ENCODE measurements around the gene GARIN5A.
"Not testable (repeated sequence)": the region's sequence is repeated elsewhere in the genome, so short reads cannot be mapped to it uniquely, and the experiment has no call there.

The GARIN5A gene

DNA sequence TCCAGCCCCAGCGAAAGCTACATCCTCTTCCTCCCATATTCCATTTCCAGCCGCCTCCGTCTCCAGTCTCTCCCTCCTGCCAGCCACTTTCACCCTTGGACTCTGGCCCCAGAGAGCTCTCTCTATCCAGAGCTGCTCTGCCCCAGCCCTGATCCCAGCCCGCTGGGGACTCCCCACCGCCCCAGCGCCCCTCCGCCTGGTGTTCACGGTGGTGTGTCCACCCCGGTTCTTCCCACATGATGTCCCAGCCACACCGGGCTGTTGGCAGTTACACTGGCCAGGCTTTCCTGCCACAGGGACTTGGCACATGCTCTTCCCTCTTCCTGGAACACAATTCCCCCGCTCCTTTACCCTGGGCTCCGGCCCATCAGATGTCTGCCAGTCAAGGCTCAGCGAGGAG is 11.6 kb downstream of the GARIN5A start:
- no peak for DNase-seq (ENCODE audit: low read depth)

DNA sequence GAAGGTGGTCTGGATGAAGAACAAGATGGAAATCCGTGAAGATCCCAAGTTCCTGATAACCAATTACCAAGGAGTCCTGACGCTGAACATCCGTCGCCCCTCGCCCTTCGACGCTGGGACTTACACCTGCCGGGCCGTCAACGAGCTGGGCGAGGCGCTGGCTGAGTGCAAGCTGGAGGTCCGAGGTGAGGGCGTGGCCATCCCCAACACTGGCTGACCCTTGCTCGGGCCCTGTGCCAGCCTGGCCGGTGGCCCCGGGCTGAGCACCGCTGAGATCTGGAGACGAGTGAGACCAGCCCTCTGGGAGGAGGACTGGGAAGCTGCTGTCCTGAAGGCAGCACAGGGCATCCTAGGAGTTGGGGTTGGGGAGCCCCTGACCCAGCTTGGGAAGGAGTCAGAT is 12.3 kb downstream of the GARIN5A start:
- DNase-seq (ENCODE audit: low read depth), result no peak

DNA sequence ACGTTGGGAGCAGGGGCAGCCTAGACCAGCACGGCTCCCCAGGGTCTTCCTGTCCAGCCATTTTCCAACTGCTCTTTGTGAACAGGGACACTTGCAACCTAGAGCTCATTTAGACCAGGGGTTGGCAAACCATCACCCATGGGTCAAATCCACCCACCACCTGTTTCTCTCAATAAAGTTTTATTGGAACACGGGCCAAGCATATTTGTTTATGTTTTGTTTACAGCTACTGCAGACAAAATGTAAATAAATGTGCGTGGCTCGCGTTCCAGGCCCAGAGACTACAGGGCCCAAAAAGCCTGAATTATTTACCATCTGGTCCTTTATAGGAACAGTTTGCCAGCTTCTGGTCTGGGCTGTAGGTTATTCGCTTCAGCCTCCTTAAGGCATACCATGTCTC is 13.7 kb downstream of the GARIN5A start:
- no peak for DNase-seq (ENCODE audit: low read depth)

DNA sequence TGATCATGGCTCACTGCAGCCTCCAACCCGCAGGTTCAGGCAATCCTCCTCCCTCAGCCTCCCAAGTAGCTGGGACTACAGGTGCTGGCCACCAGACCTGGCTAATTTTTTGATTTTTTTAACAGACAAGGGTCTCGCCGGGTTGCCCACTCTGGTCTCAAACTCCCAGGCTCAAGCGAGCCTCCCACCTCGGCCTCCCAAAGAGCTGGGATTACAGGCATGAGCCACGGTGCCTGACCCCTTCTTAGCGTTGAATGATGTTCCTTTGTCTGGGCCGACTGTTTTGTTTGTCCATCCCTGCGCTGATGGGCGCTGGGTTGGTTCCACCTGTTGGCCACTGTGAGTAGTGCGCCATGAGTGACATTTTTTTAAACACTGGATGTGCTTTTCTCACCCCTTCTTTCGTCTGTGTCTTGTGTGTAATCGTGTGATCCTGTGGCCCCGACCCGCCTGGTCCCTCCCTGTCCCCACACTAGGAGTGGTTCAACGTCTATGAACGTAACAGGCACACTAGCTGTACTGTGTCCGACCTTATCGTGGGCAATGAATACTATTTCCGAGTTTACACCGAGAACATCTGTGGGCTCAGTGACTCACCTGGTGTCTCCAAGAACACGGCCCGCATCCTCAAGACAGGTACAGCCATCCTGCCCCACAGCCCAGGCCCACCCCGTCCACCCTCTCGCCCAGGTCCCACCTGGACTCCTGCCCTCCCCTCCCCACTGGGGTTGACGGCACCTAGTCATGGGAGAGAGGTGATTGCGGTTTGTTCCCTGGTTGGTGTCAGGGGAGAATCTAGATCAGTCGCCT is 15.4 kb downstream of the GARIN5A start:
- DNase-seq (ENCODE audit: low read depth), result peak; percentile 30

DNA sequence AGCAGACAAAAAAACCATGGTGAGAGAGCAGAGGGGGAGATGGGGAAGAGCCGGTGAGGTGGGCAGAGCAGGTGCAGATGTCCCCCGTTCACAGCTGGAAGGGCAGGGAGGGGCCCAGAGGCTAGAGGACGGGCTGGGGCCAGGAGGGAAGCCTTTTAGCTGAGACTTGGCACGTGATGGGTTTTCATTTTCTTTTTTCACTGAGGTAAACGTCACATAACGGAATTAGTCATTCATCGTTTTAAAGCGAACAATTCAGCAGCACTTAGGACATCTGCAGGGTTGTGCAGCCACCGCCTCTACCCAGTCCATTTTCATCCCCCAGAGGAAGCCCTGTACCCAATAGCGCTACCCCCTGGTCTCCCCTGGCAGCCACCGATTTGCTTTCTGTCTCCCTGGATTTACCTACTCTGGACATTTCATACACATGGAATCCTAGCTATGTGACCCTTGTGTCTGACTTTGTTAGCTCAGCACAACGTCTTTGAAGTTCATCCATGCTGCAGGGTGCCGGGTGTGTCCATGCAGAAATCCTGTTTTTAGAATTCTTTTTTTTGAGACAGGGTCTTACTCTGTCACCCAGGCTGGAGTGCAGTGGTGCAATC is 16.4 kb downstream of the GARIN5A start:
- DNase-seq (ENCODE audit: low read depth), result no peak

DNA sequence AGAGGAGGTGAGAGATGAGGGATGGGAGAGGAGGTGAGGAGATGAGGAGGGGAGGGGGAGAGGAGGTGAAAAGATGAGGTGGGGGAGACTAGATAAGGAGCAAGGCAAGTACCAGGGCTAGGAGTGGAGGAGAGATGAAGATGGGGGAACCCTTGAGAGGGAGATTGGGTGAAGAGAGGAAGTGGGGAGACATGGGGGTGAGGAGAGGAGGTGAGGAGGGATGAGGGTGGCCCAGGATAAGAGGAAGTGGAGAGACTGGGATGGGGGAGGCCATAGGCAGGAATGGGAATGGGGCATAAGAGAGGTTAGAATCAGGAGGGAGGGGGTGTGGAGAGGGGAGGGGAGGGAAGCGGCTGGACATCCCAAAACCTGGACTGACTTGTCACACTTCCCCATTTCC is 17.0 kb downstream of the GARIN5A start:
- DNase-seq (ENCODE audit: low read depth), result no peak

DNA sequence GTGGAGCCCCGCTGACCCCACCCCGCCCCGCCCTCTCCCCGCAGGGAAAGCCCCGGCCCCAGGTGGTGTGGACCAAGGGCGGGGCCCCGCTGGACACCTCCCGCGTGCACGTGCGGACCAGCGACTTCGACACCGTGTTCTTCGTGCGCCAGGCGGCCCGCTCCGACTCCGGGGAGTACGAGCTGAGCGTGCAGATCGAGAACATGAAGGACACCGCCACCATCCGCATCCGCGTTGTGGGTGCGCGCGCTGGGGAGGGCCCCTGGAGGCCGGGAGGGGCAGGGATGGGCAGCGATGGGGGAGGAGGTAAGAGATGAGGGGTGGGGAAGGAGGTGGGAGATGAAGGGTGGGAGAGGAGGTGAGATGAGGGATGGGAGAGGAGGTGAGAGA is 17.6 kb downstream of the GARIN5A start:
- no peak for DNase-seq (ENCODE audit: low read depth)

DNA sequence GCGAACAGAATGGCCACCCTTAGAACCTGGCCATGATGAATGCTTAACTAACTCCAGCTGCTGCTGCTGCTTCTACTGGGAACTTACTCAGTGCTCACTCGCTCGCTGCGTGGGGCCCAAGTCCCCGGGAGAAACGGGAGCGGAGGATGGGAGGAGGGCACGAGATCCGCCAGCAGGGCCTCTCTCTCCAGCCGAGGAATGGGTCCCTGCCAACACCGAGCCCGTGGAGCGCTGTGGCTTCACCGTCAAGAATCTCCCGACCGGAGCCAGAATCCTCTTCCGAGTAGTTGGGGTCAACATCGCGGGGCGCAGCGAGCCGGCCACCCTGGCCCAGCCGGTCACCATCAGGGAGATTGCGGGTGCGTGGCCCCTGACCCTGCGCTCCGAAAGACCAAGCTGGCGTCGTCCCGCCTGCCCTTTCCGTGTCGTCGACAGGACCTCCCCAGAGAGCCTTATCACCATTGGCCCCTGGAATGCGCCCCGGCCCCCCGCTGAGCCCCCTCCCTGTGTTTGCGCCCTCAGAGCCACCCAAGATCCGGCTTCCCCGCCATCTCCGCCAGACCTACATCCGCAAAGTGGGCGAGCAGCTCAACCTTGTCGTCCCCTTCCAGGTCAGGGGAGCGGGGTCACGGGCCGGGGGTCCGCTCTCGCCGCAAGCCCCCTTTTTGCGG is 18.1 kb downstream of the GARIN5A start:
- no peak for DNase-seq (ENCODE audit: low read depth)

DNA sequence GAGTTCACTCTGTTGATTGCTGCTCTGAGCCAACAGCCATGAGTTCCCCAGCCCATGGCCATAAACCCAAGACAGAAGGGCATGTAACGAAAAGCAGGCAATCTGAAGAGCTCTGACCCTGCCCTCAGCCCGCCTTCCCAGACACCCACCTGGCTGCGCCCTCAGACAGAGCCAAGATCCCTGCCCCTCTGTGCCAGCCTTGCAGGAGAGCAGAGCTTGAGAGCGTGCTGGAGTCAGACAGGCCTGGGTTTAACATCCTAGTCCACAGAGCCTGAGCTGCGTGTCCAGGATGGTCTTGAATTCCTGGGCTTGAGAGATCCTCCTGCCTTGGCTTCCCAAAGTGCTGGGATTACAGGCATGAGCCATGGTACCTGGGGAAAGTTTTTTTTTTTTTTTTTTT is 19.3 kb downstream of the GARIN5A start:
- DNase-seq (ENCODE audit: low read depth), result no peak

DNA sequence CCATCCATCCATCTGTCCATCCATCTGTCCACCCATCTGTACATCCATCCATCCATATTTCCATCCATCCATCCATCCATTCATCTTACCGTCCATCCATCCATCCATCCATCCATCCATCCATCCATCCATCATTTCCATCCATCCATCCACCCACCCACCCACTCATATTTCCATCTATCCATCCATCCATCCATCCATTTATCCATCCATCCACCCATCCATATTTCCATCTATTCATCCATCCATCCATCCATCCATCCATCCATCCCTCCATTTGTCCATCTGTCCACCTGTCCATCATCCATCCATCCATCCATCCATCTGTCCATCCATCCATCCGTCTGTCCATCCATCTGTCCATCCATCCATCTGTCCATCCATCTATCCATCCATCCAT is 20.7 kb downstream of the GARIN5A start:
- DNase-seq (ENCODE audit: low read depth), result no peak

DNA sequence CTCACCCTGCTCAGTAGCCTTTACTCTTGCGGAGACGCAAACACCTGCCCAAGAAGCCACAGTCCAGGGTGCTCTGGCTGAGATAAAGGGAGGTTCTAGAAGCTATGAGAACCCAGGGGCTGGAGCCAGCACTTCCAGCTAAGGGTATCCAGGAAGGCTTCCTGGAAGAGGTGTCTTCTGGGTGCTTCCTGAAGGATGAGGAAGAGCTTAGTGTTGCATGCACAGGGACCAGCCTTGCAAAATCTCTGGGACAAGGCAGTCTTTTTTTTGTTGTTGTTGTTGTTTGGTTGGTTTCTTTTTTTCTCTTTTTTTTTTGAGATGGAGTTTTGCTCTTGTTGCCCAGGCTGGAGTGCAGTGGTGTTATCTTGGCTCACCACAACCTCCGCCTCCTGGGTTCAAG is 23.4 kb downstream of the GARIN5A start:
- no peak for DNase-seq (ENCODE audit: low read depth)

DNA sequence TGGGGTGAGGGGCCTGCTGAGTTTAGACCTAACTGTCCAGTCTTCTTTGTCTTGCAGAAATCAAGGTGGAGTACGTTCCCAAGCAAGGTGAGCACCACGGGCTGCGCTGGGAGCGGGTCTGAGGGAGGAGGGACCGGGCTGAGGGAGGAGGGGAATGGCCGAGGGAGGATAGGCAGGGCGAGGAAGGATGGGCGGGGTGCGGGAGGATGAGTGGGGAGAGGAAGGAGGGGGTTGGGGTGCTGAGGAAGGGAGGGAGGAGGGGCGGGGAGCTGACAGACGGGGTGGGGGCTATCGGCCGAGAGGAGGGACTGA is 25.5 kb downstream of the GARIN5A start:
- no peak for DNase-seq (ENCODE audit: low read depth)

DNA sequence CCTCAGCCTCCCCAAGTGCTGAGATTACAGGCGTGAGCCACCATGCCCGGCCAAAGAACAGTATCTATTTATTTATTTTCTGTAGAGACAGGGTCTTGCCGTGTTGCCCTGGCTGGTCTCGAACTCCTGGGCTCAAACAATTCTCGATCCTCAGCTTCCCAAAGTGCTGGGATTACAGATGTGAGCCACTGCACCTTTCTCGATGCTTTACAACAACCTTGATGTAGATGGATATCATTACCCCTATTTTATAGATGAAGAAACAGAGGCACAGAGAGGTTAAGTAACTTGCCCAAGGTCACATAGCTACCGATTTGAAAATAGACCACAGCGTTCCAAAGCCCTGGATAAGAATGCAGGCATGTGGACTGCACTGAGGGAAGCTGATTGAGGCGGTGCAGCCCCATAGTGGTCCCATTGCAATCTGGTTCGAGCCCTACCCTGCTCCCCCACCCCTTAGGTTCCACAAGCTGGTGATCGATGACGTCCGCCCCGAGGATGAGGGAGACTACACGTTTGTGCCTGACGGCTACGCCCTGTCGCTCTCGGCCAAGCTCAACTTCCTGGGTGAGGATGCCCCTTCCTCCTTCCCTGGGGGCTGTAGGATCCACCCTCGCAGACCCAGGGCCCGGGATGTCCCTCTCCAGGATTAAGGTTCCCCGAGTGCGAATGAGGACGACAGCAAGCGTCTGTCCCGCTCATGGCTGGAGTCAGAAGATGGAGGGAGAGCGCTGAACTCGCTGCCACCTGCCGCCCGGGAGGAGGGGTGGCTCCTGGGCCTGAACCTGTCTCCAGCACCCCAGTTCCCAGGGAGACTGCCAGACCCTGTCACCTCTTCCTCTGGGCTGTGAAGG is 26.1 kb downstream of the GARIN5A start:
- no peak for DNase-seq (ENCODE audit: low read depth)

DNA sequence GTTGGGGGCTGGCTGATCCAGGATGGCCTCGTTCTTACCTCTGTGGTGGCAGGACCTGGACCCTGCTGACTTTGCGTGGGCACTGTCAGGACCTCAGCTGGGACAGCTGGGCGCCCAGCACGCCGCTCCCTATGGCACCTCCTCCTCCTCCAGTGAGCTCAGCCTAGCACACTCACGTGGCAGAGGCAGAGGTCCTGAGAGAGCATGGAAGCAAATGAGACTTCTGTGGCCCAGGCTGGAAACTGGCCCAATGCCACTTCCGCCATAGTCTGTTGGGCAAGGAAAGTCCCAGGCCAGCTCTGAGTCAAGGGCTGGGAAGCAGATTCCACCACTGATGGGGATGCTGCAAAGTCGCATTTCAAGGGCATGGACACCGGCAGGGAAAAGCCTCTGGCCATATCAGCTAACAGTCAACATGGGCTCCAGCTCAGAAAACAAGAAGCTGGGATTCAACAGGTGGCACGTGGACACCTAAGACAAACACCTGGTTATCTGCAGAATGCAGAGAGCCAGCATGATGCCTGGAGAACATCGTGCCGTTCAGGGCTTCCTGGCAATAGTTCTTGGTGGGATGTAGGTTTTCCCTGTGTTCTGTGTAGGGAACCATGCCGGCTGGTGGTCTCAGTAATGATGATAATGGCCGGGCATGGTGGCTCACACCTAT is 27.3 kb downstream of the GARIN5A start:
- no peak for DNase-seq (ENCODE audit: low read depth)

DNA sequence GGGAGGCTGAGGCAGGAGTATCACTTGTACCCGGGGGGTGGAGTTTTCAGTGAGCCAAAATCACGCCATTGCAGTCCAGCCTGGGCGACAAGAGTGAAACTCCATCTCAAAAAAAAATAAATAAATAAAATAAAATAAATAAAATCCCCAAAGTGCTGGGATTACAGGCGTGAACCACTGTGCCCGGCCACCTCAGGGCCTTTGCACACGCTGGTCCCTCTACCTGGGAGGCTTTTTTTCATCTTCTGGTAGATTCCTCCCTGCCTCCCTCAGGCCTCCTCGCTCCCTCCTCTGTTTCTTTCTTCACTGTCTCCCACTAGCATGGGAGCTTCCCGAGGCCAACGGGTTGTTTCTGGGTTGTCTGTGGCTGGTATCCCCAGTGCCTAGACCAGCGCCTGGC is 28.9 kb downstream of the GARIN5A start:
- no peak for DNase-seq (ENCODE audit: low read depth)

DNA sequence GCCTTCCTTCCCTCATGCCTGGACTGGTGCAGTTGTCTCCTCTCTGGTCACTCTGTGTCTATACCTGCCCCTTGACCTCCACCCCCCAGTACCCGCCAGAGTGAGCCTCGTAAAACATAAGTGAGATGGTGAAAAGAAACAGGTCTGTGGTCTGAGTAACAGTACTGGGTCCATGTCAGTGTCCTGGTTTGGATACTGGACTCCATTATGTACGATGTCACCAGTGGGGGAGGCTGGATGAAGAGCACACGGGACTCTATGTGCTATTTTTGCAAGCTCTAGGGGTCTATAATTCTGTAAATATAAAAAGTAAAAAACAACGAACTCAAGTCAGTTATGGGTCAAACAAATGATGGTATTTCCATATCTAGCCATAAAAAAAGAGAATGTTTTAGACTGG is 29.6 kb downstream of the GARIN5A start:
- DNase-seq (ENCODE audit: low read depth), result no peak

DNA sequence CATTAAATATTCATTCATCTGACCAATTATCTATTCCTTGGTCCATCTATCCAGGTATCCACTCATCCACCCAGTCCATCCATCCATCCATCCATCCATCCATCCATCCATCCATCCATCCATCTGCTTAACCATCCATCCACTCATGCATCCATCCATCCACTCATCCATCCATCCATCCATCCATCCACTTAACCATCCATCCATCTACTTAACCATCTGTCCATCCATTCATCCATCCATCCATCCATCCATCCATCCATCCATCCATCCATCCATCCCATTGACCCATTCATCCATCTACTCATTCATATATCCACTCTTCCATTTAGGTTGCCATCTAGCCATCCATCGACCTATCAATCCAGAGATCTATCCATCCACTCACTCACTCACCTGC is 32.6 kb downstream of the GARIN5A start:
- DNase-seq (ENCODE audit: low read depth), result no peak

DNA sequence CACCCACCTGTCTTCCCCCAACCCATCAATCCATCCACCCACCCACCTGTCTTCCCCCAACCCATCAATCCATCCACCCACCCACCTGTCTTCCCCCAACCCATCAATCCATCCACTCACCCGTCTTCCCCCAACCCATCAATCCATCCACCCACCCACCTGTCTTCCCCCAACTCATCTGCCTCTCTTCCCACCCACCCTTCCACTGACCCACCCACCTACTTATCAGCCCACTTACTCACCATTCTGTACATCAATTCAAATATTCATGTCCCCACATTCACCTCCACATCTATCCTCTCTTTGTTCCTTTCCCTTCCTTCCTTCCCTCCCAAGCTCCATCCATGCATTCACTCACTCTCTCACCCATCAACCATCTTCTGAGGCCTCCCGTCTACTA is 37.5 kb downstream of the GARIN5A start:
- DNase-seq (ENCODE audit: low read depth), result not testable (repeated sequence)

DNA sequence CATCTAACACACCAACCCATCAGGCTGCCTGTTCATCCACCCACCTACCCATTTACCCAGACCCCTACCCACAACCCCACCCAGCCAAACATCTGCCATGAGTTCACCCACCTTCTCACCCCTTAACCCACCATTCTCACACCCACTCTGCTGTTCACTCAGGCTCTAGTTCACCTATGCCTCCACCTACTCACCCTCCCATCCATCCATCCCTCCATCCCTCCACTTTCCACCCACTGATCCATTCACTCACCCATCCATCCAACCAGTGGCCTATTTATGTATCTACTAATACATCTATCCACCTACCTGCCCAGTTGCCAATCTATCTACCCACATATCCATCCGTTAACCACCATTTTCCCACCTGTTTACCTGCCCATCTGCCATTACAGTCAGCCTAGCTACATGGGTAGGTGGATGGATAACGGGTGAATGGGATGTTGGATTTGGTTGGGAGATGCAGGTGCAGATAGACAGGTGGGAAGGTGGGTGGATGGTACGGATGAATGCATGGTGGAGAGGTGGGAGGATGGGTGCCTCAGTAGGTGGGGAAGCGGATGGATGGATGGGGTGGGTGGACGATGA is 38.7 kb downstream of the GARIN5A start:
- no peak for DNase-seq (ENCODE audit: low read depth)

DNA sequence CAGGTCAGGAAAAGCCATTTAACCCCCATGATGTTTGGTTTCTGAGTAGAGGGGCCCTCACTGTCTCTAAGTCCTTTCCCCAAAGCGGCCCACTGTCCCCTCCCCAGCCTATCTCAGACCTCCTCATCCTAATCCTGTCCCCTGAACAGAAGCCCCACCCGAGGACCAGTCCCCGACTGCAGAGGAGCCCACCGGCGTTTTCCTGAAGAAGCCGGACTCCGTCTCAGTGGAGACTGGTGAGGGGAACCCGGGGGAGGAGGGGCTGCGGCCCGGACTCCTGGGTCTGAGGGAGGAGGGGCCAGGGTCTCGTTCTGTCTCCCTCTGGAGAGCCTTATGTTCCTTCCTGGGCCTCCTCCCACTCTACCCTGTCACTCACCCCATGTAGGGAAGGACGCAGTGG is 41.0 kb downstream of the GARIN5A start:
- DNase-seq (ENCODE audit: low read depth), result no peak

DNA sequence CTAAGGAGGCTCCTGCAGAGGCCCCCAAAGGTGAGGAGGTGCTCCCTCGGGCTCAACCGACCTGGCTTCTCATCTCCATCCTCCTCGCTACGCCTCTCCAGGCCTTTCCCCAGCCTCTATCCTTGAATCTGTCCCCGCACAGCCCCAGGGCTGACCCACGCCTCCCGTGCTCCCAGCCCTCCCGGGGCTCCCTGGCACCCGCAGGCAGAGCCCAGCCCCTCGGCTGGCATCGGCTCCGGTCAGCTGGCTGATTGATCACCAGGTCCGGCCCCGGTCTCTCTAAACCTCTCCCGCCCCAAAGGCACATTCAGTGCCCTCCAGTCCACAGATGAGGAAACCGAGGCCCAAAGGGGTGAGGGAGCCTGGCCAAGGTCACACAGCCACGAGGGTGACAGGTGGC is 41.4 kb downstream of the GARIN5A start:
- DNase-seq (ENCODE audit: low read depth), result no peak

DNA sequence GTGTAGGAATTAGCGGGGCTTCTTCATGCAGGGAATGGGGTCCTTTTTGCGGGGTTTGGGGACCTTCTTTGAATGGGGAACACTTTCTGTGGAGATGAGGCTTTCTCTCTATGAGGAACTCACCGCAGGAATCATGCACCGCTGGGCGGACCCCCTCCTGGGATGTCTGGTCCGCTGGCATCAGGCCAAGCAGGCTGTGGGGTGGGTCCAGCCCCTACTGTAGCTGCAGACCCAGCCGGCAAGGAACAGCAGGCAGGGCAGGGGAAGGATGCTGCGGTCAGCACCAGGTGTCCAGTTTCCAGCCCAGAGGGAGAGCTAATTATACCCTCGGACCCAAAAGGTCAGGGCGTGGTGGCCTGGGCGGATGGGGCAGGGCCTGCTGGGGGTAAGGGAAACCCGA is 42.1 kb downstream of the GARIN5A start:
- no peak for DNase-seq (ENCODE audit: low read depth)
